OCI-LY7 (cell line): ENCODE measurements around the gene GLB1L. TPM values are rescaled to one million over a fixed set of nuclear protein-coding genes. Genes with fewer than 3 reads are reported as not detected.
"Not testable (repeated sequence)": the region's sequence is repeated elsewhere in the genome, so short reads cannot be mapped to it uniquely, and the experiment has no call there.

Source experiments
- BruUV-seq: library from RNA; stranded (reverse); fragments of 400-500 nt; replicated peaks from 2 replicates; lab custom pipeline; 2021; lab: Mats Ljungman, UMichigan
- CTCF ChIA-PET: fragments of 300-600 bp; sonication (Branson Sonifier 250); formaldehyde crosslinking; loops from one replicate; lab custom pipeline; 2022; ENCODE audit warnings: antibody characterized with exemption; ENCODE audit not compliant: unreplicated experiment; lab: Charles Lee
- POLR2A ChIA-PET: fragments of 300-600 bp; sonication (Branson Sonifier 250); formaldehyde crosslinking; loops from one replicate; lab custom pipeline; 2022; ENCODE audit warnings: antibody characterized with exemption; lab: Charles Lee
- DNase-seq: peaks from one replicate; pipeline ENCODE4 v3.0.0-alpha.2; 2015; ENCODE audit warnings: low spot score
- H2AFZ ChIP-seq: fragments of 200-600 bp; sonication (generic), shearing (Covaris generic); 2 replicates; pipeline ENCODE4 v1.6.1; 2014; ENCODE audit warnings: mild to moderate bottlenecking, antibody characterized with exemption, low read length, moderate library complexity
- H3K27ac ChIP-seq: fragments of 200-600 bp; sonication (generic); 2 replicates; pipeline ENCODE4 v1.5.1; 2014; ENCODE audit warnings: mixed run types, low read depth, mild to moderate bottlenecking, moderate library complexity, low read length, inconsistent platforms; ENCODE audit not compliant: poor library complexity, severe bottlenecking
- H3K36me3 ChIP-seq: fragments of 200-600 bp; sonication (generic); 2 replicates; pipeline ENCODE4 v1.6.1; 2014; ENCODE audit warnings: mild to moderate bottlenecking, antibody characterized with exemption, low read length, moderate library complexity, mixed read lengths; ENCODE audit not compliant: insufficient read depth
- H3K4me1 ChIP-seq: fragments of 200-600 bp; sonication (generic); 2 replicates; pipeline ENCODE4 v1.5.1; 2014; ENCODE audit warnings: mild to moderate bottlenecking, low read length; ENCODE audit not compliant: insufficient read depth, poor library complexity, severe bottlenecking
- H3K4me2 ChIP-seq: fragments of 200-600 bp; sonication (generic); 2 replicates; pipeline ENCODE4 v1.6.1; 2014; ENCODE audit warnings: mild to moderate bottlenecking, low read length
- H3K4me3 ChIP-seq: fragments of 200-600 bp; sonication (generic); 2 replicates; pipeline ENCODE4 v1.5.1; 2014; ENCODE audit warnings: mild to moderate bottlenecking, low read depth, low read length; ENCODE audit not compliant: poor library complexity, severe bottlenecking
- H3K79me2 ChIP-seq: fragments of 200-600 bp; sonication (generic); 2 replicates; pipeline ENCODE4 v1.6.1; 2016; ENCODE audit warnings: low read depth, mild to moderate bottlenecking, low read length, moderate library complexity, mixed read lengths; ENCODE audit not compliant: insufficient read depth
- H3K9me2 ChIP-seq: fragments of 200-600 bp; sonication (generic); 2 replicates; pipeline ENCODE4 v1.6.1; 2016; ENCODE audit warnings: mild to moderate bottlenecking, low read length, mixed read lengths; ENCODE audit not compliant: insufficient read depth
- H3K9me3 ChIP-seq: fragments of 200-600 bp; sonication (generic); 2 replicates; pipeline ENCODE4 v1.6.1; 2014; ENCODE audit warnings: mild to moderate bottlenecking, mixed run types, low read length, mixed read lengths
- H4K20me1 ChIP-seq: fragments of 200-600 bp; sonication (generic); 2 replicates; pipeline ENCODE4 v1.6.1; 2014; ENCODE audit warnings: mild to moderate bottlenecking, antibody characterized with exemption, low read length, moderate library complexity, mixed read lengths; ENCODE audit not compliant: insufficient read depth
- CTCF ChIP-seq: fragments of 200-600 bp; sonication (generic); conservative IDR thresholded peaks from 2 replicates; pipeline ENCODE4 v1.5.1; 2014; ENCODE audit warnings: mild to moderate bottlenecking, antibody characterized with exemption, low read length, moderate library complexity, mixed read lengths
- EZH2phosphoT487 ChIP-seq: fragments of 200-600 bp; sonication (generic); IDR thresholded peaks from 2 replicates; pipeline ENCODE4 v1.6.1; 2018; ENCODE audit warnings: low read depth, borderline replicate concordance, mild to moderate bottlenecking, mixed run types, antibody characterized with exemption, low read length, moderate library complexity, mixed read lengths
- intact Hi-C: fragments of 100-400 bp; cut with micrococcal nuclease; formaldehyde crosslinking; loops from one replicate; pipeline ENCODE4 v1.10.0; 2022; ENCODE audit not compliant: unreplicated experiment
- total RNA-seq, 2 experiments: library from RNA; depleted of rRNA in 1 of 2; stranded (reverse); fragments of >200 nt in 1 of 2; shearing (Covaris generic) in 1 of 2; gene quantifications; 2 replicates each; pipeline ENCODE4 v1.2.3, GENCODE V29; 2014 to 2022

Gene GLB1L
- total RNA-seq, 2 experiments from 2014 or later: 6.9 to 8.6 TPM

GRCh38 chr2:219200502-219201326 is 44.5 kb downstream of the GLB1L start:
- DNase-seq: not testable (repeated sequence)
- POLR2A ChIA-PET: interaction anchor here (0.9 to 1.6 kb wide), 3 partner anchors 9 to 24 kb away, joined by 4 to 5 read pairs (median 4); partner anchors contain the start of gene CNPPD1

GRCh38 chr2:219199470-219200211 is 45.6 kb downstream of the GLB1L start:
- Histone ChIP-seq H3K27ac (no peak overlapping the region), H3K4me3 (no peak overlapping the region), H3K9me2 (no peaks in the 10 kb centered on the region), H3K79me2 (no peaks in the 10 kb centered on the region), H3K4me1 (no peaks in the 10 kb centered on the region), H3K4me2 (no peak overlapping the region), H3K36me3 (no peaks in the 10 kb centered on the region), H3K9me3 (peaks cover 3% of the 10 kb centered on the region; the same call in 1 of the 2 replicates), H4K20me1 (no peaks in the 10 kb centered on the region), H2AFZ (no peak overlapping the region)
- no peak for TF ChIP-seq EZH2phosphoT487
- TF ChIP-seq CTCF: no peak
- CTCF ChIA-PET: interaction anchor here (0.7 kb wide), 1 partner anchor 28 kb away, joined by 3 read pairs; no protein-coding TSS in a partner anchor
- DNase-seq: no peak
- intact Hi-C loops: no loop called here
- BruUV-seq: no TSS peak
- POLR2A ChIA-PET: interaction anchor here (0.9 kb wide), 1 partner anchor 8 kb away, joined by 4 read pairs; no protein-coding TSS in a partner anchor

More at GRCh38 chr2:219200502-219201326, 44.5 kb downstream of the GLB1L start:
- H3K36me3 ChIP-seq, H3K9me3 ChIP-seq, BruUV-seq, H3K27ac ChIP-seq, H2AFZ ChIP-seq, H3K4me1 ChIP-seq, H3K4me2 ChIP-seq, H3K79me2 ChIP-seq, intact Hi-C loops, H4K20me1 ChIP-seq, H3K9me2 ChIP-seq, H3K4me3 ChIP-seq: not testable (repeated sequence)
- CTCF ChIA-PET: interaction anchor here (0.6 kb wide), 1 partner anchor 19 kb away, joined by 3 read pairs; no protein-coding TSS in a partner anchor

DNA sequence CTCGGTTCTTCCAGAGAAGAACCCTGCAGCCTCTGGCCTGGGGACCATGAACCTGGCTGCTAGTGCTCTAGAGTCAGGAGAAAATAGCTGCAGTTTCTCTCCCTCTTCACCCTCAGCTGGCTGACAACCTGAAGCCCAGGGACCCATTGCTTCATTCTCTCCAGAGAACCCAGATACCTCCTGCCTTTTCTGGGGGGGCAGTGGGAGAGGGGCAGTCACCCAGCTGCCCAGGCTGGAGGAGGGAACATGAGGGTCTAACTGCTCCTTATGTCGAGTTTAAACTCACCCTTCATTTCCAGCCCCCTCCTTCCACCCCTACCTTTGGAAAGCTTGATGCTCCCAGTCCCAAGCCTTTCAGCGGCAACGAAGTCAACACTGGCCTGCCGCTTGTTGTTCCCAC is 46.3 kb downstream of the GLB1L start:
- CTCF ChIA-PET: interaction anchor here (0.7 kb wide), 1 partner anchor 27 kb away, joined by 3 read pairs; no protein-coding TSS in a partner anchor
- intact Hi-C loops: no loop called here
- no peaks in the 10 kb centered on the region for H3K36me3 ChIP-seq
- no peak for DNase-seq
- POLR2A ChIA-PET: no interaction called here
- no peak overlapping the region for H2AFZ ChIP-seq
- no peak overlapping the region for H3K4me3 ChIP-seq
- TF ChIP-seq EZH2phosphoT487: no peak
- H3K9me3 ChIP-seq: no peaks in the 10 kb centered on the region
- BruUV-seq: no TSS peak
- no peak overlapping the region for H3K4me2 ChIP-seq
- H3K27ac ChIP-seq: no peak overlapping the region
- H3K9me2 ChIP-seq: no peaks in the 10 kb centered on the region
- H3K79me2 ChIP-seq: no peaks in the 10 kb centered on the region
- H3K4me1 ChIP-seq: no peaks in the 10 kb centered on the region
- H4K20me1 ChIP-seq: no peaks in the 10 kb centered on the region
